Mesothelial cell of epicardium (in vitro differentiated cells): Measurements from ENCODE around the gene DYNC2I2. TPM values are rescaled to one million over a fixed set of nuclear protein-coding genes. Genes with fewer than 3 reads are reported as not detected.

Experiments
- DNase-seq, 2 experiments: peaks; one replicate each; pipeline ENCODE4 v3.0.0; 2021; ENCODE audit warnings: low spot score in 2 of 2; ENCODE audit not compliant: unreplicated experiment in 2 of 2
- H3K27ac Mint-ChIP-seq: 2 replicates; pipeline ENCODE4 v1.8.0; 2021; ENCODE audit warnings: mixed read lengths
- H3K27me3 Mint-ChIP-seq: 2 replicates; pipeline ENCODE4 v1.8.0; 2021; ENCODE audit warnings: low read depth, mixed read lengths
- H3K36me3 Mint-ChIP-seq: 2 replicates; pipeline ENCODE4 v1.8.0; 2021; ENCODE audit warnings: mixed read lengths
- H3K4me1 Mint-ChIP-seq: 2 replicates; pipeline ENCODE4 v1.8.0; 2021; ENCODE audit warnings: mixed read lengths
- H3K4me3 Mint-ChIP-seq: 2 replicates; pipeline ENCODE4 v1.8.0; 2021; ENCODE audit warnings: mild to moderate bottlenecking, moderate library complexity, mixed read lengths
- H3K9me3 Mint-ChIP-seq: 2 replicates; pipeline ENCODE4 v1.8.0; 2021; ENCODE audit warnings: mixed read lengths
- total RNA-seq: library from RNA; stranded (reverse); gene quantifications from 3 replicates; pipeline ENCODE4 v1.2.1, GENCODE V29; 2021
- TF ChIP-seq, protein P1 (sequence below): fragments of 200-600 bp; sonication (generic); IDR thresholded peaks from one replicate; pipeline ENCODE4 v1.5.0; 2021; ENCODE audit warnings: antibody characterized with exemption; ENCODE audit not compliant: unreplicated experiment

DYNC2I2 gene
- total RNA-seq, 1 donor from 2014 or later, result 37.2 TPM

GRCh38 chr9:128603697-128604096 lies 53.0 kb downstream of the DYNC2I2 start:
- no peak for DNase-seq
- no peaks in the 10 kb centered on the region for H3K4me1 Mint-ChIP-seq
- no peaks in the 10 kb centered on the region for H3K9me3 Mint-ChIP-seq
- peaks cover 43% of the 10 kb centered on the region for H3K36me3 Mint-ChIP-seq
- H3K27ac Mint-ChIP-seq, result no peak overlapping the region
- no peaks in the 10 kb centered on the region for H3K27me3 Mint-ChIP-seq
- TF ChIP-seq, protein P1, sequence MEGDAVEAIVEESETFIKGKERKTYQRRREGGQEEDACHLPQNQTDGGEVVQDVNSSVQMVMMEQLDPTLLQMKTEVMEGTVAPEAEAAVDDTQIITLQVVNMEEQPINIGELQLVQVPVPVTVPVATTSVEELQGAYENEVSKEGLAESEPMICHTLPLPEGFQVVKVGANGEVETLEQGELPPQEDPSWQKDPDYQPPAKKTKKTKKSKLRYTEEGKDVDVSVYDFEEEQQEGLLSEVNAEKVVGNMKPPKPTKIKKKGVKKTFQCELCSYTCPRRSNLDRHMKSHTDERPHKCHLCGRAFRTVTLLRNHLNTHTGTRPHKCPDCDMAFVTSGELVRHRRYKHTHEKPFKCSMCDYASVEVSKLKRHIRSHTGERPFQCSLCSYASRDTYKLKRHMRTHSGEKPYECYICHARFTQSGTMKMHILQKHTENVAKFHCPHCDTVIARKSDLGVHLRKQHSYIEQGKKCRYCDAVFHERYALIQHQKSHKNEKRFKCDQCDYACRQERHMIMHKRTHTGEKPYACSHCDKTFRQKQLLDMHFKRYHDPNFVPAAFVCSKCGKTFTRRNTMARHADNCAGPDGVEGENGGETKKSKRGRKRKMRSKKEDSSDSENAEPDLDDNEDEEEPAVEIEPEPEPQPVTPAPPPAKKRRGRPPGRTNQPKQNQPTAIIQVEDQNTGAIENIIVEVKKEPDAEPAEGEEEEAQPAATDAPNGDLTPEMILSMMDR, result no peak
- no peak overlapping the region for H3K4me3 Mint-ChIP-seq

GRCh38 chr9:128600099-128600498 lies 56.5 kb downstream of the DYNC2I2 start:
- H3K27ac Mint-ChIP-seq, result no peak overlapping the region
- no peak for DNase-seq
- TF ChIP-seq, protein P1, result no peak
- no peaks in the 10 kb centered on the region for H3K27me3 Mint-ChIP-seq
- H3K4me3 Mint-ChIP-seq, result no peak overlapping the region
- peaks cover 46% of the 10 kb centered on the region for H3K36me3 Mint-ChIP-seq
- H3K9me3 Mint-ChIP-seq, result no peaks in the 10 kb centered on the region
- H3K4me1 Mint-ChIP-seq, result no peaks in the 10 kb centered on the region

DNA sequence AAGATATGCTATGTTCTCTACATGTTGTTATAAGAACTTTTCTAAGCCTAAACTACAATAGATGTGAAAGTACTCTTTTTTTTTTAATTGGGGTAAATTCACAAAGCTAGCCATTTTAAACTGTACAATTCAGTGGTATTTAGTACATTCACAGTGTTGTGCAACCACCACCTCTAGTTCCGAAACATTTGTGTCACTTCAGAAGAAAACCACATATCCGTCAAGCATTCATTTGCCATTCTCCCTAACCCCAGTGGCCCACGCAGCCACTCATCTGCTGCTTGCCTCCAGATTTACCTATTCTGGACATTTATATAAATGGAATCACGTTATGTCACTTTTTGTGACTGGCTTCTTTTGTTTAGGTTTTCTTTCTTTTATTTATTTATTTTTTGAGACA lies 61.2 kb downstream of the DYNC2I2 start:
- no peak overlapping the region for H3K27ac Mint-ChIP-seq
- TF ChIP-seq, protein P1, result no peak
- H3K36me3 Mint-ChIP-seq, result peaks cover 46% of the 10 kb centered on the region
- H3K4me1 Mint-ChIP-seq, result no peaks in the 10 kb centered on the region
- no peak overlapping the region for H3K4me3 Mint-ChIP-seq
- no peaks in the 10 kb centered on the region for H3K9me3 Mint-ChIP-seq
- DNase-seq, result no peak
- H3K27me3 Mint-ChIP-seq, result no peaks in the 10 kb centered on the region

- Mint-ChIP-seq H3K9me3 (no peaks in the 10 kb centered on the region), H3K4me1 (no peaks in the 10 kb centered on the region), H3K36me3 (peaks cover 44% of the 10 kb centered on the region), H3K27ac (no peak overlapping the region), H3K4me3 (no peak overlapping the region), H3K27me3 (no peaks in the 10 kb centered on the region)
- no peak for DNase-seq
- TF ChIP-seq, protein P1, result no peak
Observed at GRCh38 chr9:128593856-128594255, 62.8 kb downstream of the DYNC2I2 start.

DNA sequence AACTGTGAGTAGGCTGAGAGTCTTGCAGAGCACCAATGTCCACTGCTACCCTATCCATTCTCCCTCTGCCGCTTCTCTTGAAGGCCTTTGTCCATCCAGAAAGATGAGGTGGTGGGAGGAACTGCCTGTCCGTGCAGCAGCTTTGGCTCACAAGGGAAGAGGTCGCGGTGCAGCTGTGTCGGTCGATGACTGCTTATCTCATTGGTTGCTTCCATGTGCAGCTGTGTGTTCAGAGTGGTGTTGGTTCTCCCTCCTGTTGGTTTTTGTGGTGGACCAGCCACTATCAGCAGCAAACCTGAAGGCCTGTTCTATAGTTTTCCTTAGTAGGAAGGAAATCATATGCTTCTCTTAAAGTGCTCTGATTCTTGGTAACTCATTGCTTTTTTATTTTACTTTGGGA lies 63.6 kb downstream of the DYNC2I2 start:
- Mint-ChIP-seq H3K36me3 (peaks cover 42% of the 10 kb centered on the region), H3K27ac (no peak overlapping the region), H3K4me3 (no peak overlapping the region), H3K4me1 (no peaks in the 10 kb centered on the region), H3K27me3 (no peaks in the 10 kb centered on the region), H3K9me3 (no peaks in the 10 kb centered on the region)
- TF ChIP-seq, protein P1, result no peak
- DNase-seq, result no peak
